ENCODE data around the gene KCNG2. TPM values are rescaled to one million over a fixed set of nuclear protein-coding genes. Genes with fewer than 3 reads are reported as not detected.

The KCNG2 gene
- polyA plus RNA-seq, 1 of the 3 experiments (the other 2 are of a cell fraction), result not detected

- Histone ChIP-seq H3K79me2 (ENCODE audit: insufficient read depth) (no peaks in the 10 kb centered on the region), H3K27me3 (ENCODE audit: insufficient read depth) (peaks cover 83% of the 10 kb centered on the region), H3K9me2 (no peaks in the 10 kb centered on the region), H3K4me3 (ENCODE audit: low read depth in 2 of 2, low read length in 1 of 2) (no peak overlapping the region), H3K4me1 (ENCODE audit: control insufficient read depth in 1 of 2, insufficient read depth in 2 of 2, low read depth in 1 of 2, low read length in 1 of 2) (peaks cover 0 to under 1% of the 10 kb centered on the region in 2 experiments; a peak in 1 of 4 replicates), H3K9ac (no peak overlapping the region), H3F3A (replicated peaks; ENCODE audit: insufficient read depth) (no peaks in the 10 kb centered on the region), H2AFZ (ENCODE audit: low read depth) (no peak overlapping the region), H3K9me3 (no peaks in the 10 kb centered on the region), H4K20me1 (ENCODE audit: insufficient read depth) (no peaks in the 10 kb centered on the region), H3K27ac (ENCODE audit: low read depth in 2 of 2, low read length in 1 of 2) (no peak overlapping the region), H3K36me3 (replicated peaks in 1 of 2; ENCODE audit: control insufficient read depth in 1 of 2, insufficient read depth in 2 of 2, low read length in 1 of 2) (no peaks in the 10 kb centered on the region), H3K4me2 (no peak overlapping the region)
- TF ChIP-seq RAD21 (IDR thresholded peaks at IDR 0.05; ENCODE audit: low read length) (no peak), TEAD4 (IDR thresholded peaks at IDR 0.05; ENCODE audit: borderline replicate concordance, insufficient read depth) (no peak), SIN3A (IDR thresholded peaks at IDR 0.05; ENCODE audit: borderline replicate concordance, low read depth, low read length) (no peak), SMC3 (IDR thresholded peaks at IDR 0.05; ENCODE audit: low read depth, low read length) (no peak), EZH2phosphoT487 (IDR thresholded peaks at IDR 0.05; ENCODE audit: borderline replicate concordance, low read depth) (no peak)
- no peak for DNase-seq
- 41% methylated on average over 25 of the region's 25 CpGs for WGBS (ENCODE audit: low lambda C conversion rate)
- ChIA-PET POLR2A (no interaction called here), CTCF (no interaction called here)
Measured at GRCh38 chr18:79851950-79852349, 54.2 kb downstream of the KCNG2 start.

- peaks cover 0 to 2% of the 10 kb centered on the region in 2 experiments; a peak in 1 of 4 replicates for H3K4me1 ChIP-seq (ENCODE audit: control insufficient read depth in 1 of 2, insufficient read depth in 2 of 2, low read depth in 1 of 2, low read length in 1 of 2)
- TF ChIP-seq CHD2 (IDR thresholded peaks at IDR 0.05; ENCODE audit: low read length, partially characterized antibody) (no peak), PBX3 (IDR thresholded peaks at IDR 0.05) (no peak), RAD21 (IDR thresholded peaks at IDR 0.05; ENCODE audit: low read length) (no peak), NFIC (IDR thresholded peaks at IDR 0.05; ENCODE audit: borderline replicate concordance) (no peak), MEF2A (IDR thresholded peaks at IDR 0.05; ENCODE audit: borderline replicate concordance, low read depth) (no peak)
- H3K27ac ChIP-seq (ENCODE audit: low read depth in 2 of 2, low read length in 1 of 2), result no peak overlapping the region
- H3K4me3 ChIP-seq (ENCODE audit: low read depth in 2 of 2, low read length in 1 of 2), result no peak overlapping the region
- H3K27me3 ChIP-seq (ENCODE audit: insufficient read depth), result peaks cover 76% of the 10 kb centered on the region
- H3K9ac ChIP-seq, result no peak overlapping the region
- no peaks in the 10 kb centered on the region for H4K20me1 ChIP-seq (ENCODE audit: insufficient read depth)
- no peak overlapping the region for H3K4me2 ChIP-seq
- 39% methylated on average over 26 of the region's 33 CpGs for WGBS (ENCODE audit: low lambda C conversion rate)
- no peaks in the 10 kb centered on the region for H3K9me3 ChIP-seq
- CTCF ChIA-PET, result interaction anchor here (1.1 kb wide), 1 partner anchor 15 kb away, joined by 3 read pairs; no protein-coding TSS in a partner anchor
- no peak overlapping the region for H2AFZ ChIP-seq (ENCODE audit: low read depth)
- DNase-seq, result no peak
- H3K36me3 ChIP-seq (replicated peaks in 1 of 2; ENCODE audit: control insufficient read depth in 1 of 2, insufficient read depth in 2 of 2, low read length in 1 of 2), result no peaks in the 10 kb centered on the region
- POLR2A ChIA-PET, result no interaction called here
- no peaks in the 10 kb centered on the region for H3K79me2 ChIP-seq (ENCODE audit: insufficient read depth)
- H3F3A ChIP-seq (replicated peaks; ENCODE audit: insufficient read depth), result no peaks in the 10 kb centered on the region
- H3K9me2 ChIP-seq, result no peaks in the 10 kb centered on the region
Measured at GRCh38 chr18:79852561-79853302, 55.0 kb downstream of the KCNG2 start.

All from SK-N-SH (cell line).